Measurements from ENCODE around the gene KCNJ4.

KCNJ4 gene

DNA sequence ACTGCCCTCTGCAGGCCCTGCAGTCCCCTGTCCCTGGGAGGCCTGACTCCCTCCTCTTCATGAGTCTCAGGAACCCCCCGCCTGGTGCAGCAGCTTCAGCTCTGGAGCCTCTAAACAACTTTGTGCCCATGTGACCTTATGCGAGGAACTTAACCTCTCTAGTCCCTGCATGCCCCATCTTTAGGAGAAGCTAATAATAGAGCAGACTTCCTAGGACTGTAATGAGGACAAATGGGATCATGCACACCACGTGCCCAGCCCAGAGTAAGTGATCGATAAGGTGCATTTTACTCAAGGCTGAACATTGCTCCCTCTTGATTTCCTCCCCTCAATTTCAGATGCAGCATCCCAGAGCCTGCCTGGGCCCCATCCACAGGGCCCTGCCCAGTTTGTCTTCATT lies 19.0 kb downstream of the KCNJ4 start:
- TF ChIP-seq, protein P1, sequence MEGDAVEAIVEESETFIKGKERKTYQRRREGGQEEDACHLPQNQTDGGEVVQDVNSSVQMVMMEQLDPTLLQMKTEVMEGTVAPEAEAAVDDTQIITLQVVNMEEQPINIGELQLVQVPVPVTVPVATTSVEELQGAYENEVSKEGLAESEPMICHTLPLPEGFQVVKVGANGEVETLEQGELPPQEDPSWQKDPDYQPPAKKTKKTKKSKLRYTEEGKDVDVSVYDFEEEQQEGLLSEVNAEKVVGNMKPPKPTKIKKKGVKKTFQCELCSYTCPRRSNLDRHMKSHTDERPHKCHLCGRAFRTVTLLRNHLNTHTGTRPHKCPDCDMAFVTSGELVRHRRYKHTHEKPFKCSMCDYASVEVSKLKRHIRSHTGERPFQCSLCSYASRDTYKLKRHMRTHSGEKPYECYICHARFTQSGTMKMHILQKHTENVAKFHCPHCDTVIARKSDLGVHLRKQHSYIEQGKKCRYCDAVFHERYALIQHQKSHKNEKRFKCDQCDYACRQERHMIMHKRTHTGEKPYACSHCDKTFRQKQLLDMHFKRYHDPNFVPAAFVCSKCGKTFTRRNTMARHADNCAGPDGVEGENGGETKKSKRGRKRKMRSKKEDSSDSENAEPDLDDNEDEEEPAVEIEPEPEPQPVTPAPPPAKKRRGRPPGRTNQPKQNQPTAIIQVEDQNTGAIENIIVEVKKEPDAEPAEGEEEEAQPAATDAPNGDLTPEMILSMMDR (IDR thresholded peaks at IDR 0.05; ENCODE audit: low read depth, low read length, missing control alignments): no peak
- no peaks in the 10 kb centered on the region for H3K36me3 ChIP-seq (replicated peaks)
- peaks cover 4% of the 10 kb centered on the region for H3K27me3 ChIP-seq (replicated peaks)
- in situ Hi-C loops (cut with HindIII; ENCODE audit: low pct_ligation_motif_present, low sequenced_read_pairs): no loop called here
- no peak overlapping the region for H3K4me3 ChIP-seq (ENCODE audit: low read depth, low read length)
- no peak overlapping the region for H3K27ac ChIP-seq
- DNase-seq: no peak

DNA sequence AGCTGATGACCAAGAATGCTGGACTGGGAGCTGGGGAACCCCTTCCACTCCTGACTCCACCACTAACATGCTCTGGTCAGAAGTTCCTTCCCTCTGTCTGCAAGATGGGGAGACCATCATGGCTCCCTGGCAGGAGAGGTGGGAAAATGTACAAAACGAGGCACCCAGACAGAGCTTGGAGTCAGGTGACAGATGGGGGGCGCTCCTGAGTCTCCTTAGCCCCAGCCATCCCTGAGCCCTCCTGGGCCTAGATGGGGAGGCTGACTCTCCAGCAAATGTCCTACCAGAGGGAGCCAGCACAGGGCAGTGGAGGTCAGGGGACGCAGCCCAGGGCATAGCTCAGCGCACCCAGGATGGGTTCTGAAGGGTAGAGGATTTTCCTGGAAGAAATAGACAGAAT lies 20.0 kb downstream of the KCNJ4 start:
- TF ChIP-seq, protein P1 (IDR thresholded peaks at IDR 0.05; ENCODE audit: low read depth, low read length, missing control alignments): no peak

DNA sequence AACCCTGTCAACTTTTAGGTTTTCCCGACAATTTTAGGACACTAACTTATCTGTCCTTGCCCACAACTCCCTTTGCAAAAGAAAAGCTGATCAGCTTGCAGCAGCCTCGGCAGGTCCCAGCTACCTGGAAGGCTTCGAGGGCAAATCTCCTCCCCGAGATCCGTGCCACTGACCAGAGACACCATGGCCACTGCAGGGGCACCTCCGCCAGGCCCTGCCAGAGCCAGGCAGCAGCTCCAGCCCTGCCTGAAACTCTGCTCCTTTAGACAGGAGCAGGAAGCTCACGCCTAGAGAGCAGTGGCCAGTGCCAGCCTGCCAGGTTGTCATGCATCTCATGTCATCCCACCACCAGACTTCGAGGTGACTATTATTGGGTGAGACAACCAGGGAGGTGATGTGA lies 21.1 kb downstream of the KCNJ4 start:
- Histone ChIP-seq H3K27me3 (replicated peaks) (no peaks in the 10 kb centered on the region), H3K4me3 (ENCODE audit: low read depth, low read length) (no peak overlapping the region), H3K36me3 (replicated peaks) (no peaks in the 10 kb centered on the region), H3K27ac (no peak overlapping the region)
- in situ Hi-C loops (cut with HindIII; ENCODE audit: low pct_ligation_motif_present, low sequenced_read_pairs): no loop called here
- TF ChIP-seq, protein P1 (IDR thresholded peaks at IDR 0.05; ENCODE audit: low read depth, low read length, missing control alignments): no peak
- DNase-seq: no peak

More for the DNA sequence above, 20.0 kb downstream of the KCNJ4 start:
- Histone ChIP-seq H3K4me3 (ENCODE audit: low read depth, low read length) (no peak overlapping the region), H3K27me3 (replicated peaks) (no peaks in the 10 kb centered on the region), H3K36me3 (replicated peaks) (no peaks in the 10 kb centered on the region), H3K27ac (no peak overlapping the region)
- DNase-seq: no peak
- in situ Hi-C loops (cut with HindIII; ENCODE audit: low pct_ligation_motif_present, low sequenced_read_pairs): no loop called here

DNA sequence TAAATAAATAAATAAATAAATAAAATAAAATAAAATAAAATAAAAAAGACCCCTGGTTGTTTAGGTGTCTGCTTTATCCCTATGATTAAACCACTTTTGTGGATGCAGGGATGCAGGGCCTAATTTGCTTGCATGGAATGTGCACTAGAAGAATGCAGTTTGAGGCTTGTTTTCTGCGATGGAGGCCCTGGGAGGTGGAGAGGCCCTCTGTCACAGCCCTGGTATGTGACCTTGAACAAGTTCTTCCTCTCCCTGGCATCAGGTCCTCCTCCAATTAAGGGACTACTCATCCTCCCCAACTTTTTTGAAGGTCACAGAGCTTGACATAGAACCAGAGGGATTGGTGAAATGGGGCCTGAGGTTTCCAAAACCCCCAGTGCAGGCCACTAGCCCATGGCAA lies 22.7 kb downstream of the KCNJ4 start:
- no peak for DNase-seq

DNA sequence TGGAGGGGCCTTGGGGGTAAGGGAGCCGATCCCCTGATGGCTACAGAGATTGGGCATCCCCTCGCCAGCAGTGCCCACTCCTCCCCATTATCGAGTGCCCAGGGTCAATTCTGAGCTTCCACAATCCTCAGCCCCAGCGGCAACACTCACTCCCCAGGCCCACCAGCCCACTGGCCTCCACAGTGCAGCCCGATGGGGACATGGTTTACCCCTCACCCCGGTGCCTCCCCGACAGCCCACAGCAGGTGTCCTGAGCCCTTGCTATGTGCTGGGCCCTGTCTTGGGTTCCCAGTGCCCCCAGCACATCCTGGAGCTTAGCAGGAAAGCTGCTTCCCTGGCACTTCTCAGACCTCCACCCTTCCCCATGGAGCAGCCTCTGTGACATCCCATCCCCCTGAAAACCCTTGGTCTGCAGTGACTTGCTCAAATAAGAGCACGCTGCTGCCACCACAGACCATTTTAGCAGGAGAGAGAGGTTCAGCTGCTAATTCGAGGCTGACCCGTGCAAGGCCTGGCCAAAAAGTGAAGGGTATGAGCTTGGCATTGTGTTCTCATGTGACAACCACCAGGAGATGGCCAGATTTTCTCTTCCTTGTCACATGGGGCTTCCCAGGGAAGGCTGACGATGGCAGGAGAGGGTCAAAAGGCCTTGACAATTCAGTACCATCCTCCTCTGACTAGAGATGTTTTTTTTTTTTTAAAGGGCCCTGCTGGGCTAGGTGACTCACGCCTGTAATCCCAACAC lies 23.6 kb downstream of the KCNJ4 start:
- H3K4me3 ChIP-seq (ENCODE audit: low read depth, low read length): no peak overlapping the region
- H3K36me3 ChIP-seq (replicated peaks): no peaks in the 10 kb centered on the region
- H3K27ac ChIP-seq: no peak overlapping the region
- in situ Hi-C loops (cut with HindIII; ENCODE audit: low pct_ligation_motif_present, low sequenced_read_pairs): no loop called here
- TF ChIP-seq, protein P1 (IDR thresholded peaks at IDR 0.05; ENCODE audit: low read depth, low read length, missing control alignments): no peak
- H3K27me3 ChIP-seq (replicated peaks): no peaks in the 10 kb centered on the region
- no peak for DNase-seq

More for the DNA sequence above, 22.7 kb downstream of the KCNJ4 start:
- TF ChIP-seq, protein P1 (IDR thresholded peaks at IDR 0.05; ENCODE audit: low read depth, low read length, missing control alignments): no peak
- Histone ChIP-seq H3K36me3 (replicated peaks) (no peaks in the 10 kb centered on the region), H3K27me3 (replicated peaks) (no peaks in the 10 kb centered on the region), H3K4me3 (ENCODE audit: low read depth, low read length) (no peak overlapping the region), H3K27ac (no peak overlapping the region)
- in situ Hi-C loops (cut with HindIII; ENCODE audit: low pct_ligation_motif_present, low sequenced_read_pairs): no loop called here

Data from brain microvascular endothelial cell (primary cell).